GM18870 (cell line): Measurements from ENCODE around the gene ILKAP.

Experiments
- ATAC-seq: cut with Tn5 transposase; IDR thresholded peaks from one replicate; pipeline ENCODE4 v1.9.1; 2021; ENCODE audit warnings: moderate library complexity; ENCODE audit not compliant: unreplicated experiment

Gene ILKAP

DNA sequence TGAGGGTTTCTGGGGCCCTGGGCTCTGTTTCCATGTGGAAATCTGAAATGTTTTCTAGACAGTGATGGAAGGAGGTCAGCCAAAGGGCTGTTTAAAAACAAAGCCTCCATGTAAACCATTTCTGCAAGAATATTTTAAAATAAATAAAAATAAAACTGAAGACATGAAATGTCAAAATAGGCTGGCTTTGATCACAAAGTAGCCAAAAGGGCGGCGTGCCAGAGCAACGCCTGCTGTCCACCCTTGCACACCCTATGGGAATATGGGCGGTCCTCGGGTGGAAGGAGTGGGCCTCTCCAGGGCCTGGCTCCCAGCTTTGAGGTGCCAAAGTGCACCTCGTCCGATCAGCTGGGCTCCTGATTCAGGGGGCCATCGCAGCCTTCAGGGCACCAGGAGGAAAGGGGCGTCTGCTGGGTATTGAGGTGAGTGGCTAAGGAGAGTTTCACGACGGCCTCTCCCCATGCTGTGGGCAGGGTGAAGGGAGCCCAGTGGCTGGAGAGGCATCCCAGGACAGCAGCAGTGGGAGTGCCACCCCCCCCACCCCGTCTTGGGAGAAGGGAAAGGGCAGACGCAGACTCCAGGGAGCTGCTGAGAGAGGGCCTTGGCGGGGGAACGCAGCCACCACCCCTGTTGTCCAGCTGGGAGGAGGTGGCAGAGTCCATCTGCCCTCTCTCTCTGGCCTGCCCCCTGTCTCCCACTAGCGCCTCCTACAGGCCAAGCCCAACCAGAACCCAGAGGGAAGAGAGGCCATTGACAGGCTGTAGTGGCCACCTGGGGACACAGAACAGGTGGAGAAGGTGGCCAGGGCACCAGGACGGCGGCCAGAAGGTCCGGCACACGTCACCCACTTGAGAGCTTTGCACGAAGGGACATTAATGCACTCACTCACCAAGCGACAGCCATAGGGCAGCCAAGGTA is 50.5 kb downstream of the ILKAP start:
- no peak for ATAC-seq

DNA sequence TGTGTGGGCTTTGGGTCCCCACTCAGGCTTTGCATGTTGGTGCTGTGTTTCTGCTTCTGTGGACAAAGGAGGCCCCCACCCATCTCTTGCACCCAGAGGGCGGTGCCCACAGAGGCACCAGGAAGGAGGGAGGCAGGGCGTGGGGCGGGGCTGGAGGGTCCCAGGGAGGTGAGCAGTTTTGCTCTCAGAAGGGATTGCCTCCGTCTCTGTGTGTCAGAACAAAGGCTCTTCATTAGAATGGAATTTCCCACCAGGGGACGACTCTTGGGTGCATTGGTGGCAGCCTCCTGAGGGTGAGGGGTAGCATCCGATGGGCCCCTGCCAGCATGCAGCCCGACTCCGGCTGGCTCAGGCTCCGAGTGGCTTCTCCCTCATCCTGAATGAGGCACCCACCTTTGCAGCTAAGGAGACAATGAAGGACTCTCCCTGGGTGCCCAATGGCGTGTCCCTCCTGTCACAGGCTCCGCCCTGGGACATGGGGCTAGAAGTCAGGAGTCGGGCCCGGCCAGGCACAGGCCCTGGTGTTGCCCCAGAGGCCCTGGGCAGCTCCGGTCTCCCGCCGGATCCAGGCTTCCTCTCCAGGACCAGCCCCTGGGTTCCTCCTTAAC is 51.8 kb downstream of the ILKAP start:
- no peak for ATAC-seq

- no peak for ATAC-seq
These were observed 52.3 kb downstream of the ILKAP start for GRCh38 chr2:238151205-238151604.

DNA sequence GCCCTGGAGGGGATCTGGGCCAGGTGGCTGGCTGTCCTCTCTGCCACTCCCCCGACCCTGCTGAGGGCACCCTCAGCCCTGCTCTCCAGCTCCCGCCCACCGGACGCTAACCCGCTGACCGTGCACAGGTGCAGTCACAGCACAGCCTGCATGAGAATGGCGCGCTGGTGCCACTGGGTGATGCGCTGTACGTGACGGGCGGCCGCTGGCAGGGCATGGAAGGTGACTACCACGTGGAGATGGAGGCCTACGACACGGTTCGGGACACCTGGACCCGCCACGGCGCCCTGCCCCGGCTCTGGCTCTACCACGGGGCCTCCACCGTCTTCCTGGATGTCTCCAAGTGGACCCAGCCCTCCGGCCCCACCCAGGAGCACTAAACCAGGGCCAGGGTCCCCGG is 52.8 kb downstream of the ILKAP start:
- no peak for ATAC-seq

- no peak for ATAC-seq
These were observed 53.5 kb downstream of the ILKAP start for GRCh38 chr2:238149841-238150572.

GRCh38 chr2:238148981-238149380 is 54.5 kb downstream of the ILKAP start:
- no peak for ATAC-seq

DNA sequence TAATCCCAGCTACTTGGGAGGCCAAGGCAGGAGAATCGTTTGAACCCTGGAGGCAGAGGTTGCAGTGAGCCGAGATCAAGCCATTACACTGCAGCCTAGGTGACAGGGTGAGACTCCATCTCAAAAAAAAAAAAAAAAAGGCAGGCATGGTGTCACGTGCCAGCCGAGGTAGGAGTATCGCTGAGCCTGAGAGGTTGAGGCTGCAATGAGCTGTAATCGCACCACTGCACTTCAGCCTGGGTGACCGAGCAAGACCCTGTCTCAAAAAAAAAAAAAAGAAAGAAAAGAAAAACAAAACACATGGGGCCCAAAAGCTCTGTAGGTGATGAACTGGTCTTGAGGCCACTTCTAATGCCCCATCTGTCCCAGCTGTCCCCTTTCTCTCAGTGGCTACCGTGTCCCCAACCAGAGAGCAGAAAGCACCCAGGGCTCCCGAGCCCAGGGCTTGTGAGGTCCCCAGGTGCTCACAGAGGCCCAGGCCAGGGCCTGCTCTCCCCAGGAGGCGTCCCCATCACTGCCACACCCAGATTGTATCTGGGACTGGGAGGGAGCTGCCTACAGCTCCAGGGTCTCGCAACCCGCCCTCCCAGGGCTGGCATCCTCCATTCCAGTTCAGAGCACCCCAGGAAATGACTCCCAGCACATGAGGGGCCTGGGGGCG is 56.5 kb downstream of the ILKAP start:
- no peak for ATAC-seq

- no peak for ATAC-seq
These were observed 57.6 kb downstream of the ILKAP start for GRCh38 chr2:238145851-238146250.

DNA sequence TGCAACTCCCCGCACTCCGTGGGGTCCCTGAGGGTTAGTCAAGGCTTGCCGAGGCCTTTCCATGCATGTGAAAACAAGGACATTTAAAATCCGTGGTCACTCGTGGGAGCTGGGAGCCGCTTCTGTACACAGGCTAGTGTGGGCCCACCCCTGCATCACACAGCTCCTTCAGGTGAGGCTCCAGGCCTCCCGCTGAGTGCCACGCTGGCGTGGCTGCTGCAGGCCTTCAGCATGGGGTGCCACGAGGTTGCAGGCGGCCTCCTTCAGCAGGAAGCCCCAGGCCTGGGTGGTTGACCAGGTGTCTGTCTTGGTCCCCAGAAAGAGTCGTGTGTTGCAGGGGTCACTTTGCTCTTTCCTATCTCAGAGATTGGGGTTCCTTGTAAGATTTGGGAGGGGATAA is 58.4 kb downstream of the ILKAP start:
- no peak for ATAC-seq

- ATAC-seq, result no peak
These were observed 59.2 kb downstream of the ILKAP start for GRCh38 chr2:238144262-238144661.

DNA sequence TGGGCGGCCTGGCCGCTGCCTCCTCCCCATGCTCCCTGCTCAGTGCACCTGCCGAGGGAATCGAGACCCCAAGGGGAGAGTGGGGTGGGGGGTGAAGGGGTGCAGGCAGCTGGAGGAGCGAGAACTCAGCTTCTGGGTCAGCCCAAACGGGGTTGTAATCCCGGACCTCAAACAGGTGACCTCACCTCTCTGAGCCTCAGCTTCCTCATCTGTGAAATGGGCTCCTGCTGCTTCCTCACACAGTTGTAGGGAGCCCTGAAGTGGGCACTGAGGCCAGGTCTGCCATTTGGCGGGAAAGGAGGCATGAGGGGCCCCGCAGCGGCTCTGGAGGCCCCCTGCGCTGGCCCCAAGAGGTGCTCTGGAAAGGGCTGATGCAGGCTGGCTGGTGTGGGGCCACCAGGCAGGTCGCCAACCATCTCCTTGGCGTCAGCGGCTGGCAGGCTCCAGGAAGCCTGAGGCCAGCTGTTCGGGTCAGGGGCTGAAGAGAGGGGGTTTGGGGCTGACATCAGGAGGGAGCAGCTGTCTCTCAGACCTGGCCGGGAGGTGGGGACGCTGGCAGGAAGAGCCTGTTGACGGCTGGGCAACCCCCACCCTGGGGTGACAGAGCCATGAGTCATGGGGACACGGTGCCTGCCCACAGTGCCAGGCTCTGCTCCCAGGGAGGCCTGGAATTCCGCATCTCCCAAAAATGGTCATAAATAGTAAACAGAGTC is 60.1 kb downstream of the ILKAP start:
- ATAC-seq, result no peak

DNA sequence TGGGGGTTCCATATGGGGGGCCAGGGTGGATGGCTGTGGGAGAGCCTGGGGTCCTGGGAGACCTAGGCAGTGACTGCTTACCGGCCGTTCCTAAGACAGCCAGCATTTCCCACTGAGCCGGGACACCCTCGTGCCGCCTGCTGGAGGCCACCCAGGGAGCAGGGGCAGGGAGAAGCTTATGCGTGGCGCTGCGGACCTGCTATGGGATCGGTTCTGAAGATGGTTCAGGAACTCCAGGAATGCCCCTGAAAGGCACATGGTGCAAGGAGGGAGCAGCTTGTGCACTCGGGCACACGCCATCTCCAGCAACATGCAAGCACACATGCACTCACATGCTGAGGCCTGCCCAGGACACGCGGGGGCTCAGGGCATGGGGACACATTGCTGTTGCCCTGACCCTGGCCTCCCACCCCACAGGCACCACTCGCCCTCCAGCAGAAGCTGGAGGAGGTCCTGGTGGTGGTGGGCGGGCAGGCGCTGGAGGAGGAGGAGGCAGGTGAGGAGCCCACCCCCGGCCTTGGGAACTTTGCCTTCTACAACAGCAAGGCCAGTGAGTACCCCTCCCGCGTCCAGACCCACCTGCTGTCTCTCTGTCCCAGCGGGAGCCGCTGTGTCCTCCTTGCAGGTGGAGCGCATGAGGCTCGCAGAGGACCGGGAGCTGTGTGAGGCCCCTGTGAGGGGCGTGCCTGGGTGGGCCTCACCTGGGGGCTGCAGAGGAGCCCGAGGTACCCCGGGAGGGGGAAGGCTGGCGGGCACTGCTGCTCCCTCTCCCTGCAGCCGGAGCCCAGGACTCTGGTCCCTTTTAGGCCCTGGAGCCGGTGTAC is 60.9 kb downstream of the ILKAP start:
- ATAC-seq, result no peak

GRCh38 chr2:238141541-238142318 is 61.8 kb downstream of the ILKAP start:
- ATAC-seq, result no peak

DNA sequence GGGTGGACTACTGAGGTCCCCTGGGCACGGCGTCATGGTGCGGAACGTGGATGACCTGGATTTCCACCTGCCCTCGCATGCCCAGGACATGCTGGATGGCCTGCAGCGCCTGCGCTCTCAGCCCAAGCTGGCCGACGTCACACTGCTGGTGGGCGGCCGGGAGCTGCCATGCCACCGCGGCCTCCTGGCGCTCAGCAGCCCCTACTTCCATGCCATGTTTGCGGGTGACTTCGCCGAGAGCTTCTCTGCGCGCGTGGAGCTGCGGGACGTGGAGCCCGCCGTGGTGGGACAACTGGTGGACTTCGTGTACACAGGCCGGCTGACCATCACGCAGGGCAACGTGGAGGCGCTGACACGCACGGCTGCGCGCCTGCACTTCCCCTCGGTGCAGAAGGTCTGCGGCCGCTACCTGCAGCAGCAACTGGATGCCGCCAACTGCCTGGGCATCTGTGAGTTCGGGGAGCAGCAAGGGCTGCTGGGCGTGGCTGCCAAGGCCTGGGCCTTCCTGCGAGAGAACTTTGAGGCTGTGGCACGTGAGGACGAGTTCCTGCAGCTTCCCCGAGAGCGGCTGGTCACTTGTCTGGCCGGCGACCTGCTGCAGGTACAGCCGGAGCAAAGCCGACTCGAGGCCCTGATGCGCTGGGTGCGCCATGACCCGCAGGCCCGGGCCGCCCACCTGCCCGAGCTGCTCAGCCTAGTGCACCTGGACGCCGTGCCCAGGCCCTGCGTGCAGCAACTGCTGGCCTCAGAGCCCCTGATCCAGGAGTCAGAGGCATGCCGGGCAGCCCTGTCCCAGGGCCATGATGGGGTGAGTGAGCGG is 62.6 kb downstream of the ILKAP start:
- ATAC-seq, result no peak

- ATAC-seq, result no peak
These were observed 63.5 kb downstream of the ILKAP start for GRCh38 chr2:238140040-238140439.

- no peak for ATAC-seq
These were observed 64.1 kb downstream of the ILKAP start for GRCh38 chr2:238139196-238140039.
